TTC549 (cell line): ENCODE measurements around the gene GDF7.

Experiments used
- FAIRE-seq: peaks from 2 replicates; lab custom pipeline; 2012; peaks lifted over from hg19 to GRCh38; lab: Jason Lieb, UNC

Gene GDF7

DNA sequence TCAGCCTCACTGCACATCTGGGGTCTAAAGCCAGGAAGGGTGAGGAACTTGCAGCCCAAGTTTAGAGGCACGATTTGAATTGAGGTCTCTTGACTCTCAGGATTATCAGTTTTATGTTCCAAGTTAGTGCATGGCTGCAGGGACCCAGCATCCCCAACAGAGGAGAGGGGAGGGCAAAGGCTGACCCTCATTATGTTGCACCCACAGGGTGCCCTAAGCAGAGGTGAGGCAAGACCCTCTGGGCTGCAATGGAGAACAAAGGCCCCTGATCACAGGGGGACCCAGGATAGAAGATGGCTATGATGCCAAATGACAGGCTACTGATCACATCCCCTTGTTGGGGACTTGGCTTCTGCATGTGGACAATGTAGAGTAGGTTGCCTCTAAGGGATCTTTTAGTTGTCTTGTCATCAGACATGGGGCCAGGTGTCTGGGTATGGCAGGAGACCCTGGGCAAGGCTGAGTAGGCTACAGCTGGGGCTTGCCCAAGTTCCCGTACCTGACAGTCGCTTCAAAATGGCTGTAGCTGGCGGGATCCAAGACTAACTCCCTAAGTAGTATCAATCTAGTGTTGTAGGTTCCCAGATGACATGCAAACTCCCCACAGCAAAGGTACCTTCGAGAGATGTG lies 4.5 kb upstream of the GDF7 start:
- no peak for FAIRE-seq

DNA sequence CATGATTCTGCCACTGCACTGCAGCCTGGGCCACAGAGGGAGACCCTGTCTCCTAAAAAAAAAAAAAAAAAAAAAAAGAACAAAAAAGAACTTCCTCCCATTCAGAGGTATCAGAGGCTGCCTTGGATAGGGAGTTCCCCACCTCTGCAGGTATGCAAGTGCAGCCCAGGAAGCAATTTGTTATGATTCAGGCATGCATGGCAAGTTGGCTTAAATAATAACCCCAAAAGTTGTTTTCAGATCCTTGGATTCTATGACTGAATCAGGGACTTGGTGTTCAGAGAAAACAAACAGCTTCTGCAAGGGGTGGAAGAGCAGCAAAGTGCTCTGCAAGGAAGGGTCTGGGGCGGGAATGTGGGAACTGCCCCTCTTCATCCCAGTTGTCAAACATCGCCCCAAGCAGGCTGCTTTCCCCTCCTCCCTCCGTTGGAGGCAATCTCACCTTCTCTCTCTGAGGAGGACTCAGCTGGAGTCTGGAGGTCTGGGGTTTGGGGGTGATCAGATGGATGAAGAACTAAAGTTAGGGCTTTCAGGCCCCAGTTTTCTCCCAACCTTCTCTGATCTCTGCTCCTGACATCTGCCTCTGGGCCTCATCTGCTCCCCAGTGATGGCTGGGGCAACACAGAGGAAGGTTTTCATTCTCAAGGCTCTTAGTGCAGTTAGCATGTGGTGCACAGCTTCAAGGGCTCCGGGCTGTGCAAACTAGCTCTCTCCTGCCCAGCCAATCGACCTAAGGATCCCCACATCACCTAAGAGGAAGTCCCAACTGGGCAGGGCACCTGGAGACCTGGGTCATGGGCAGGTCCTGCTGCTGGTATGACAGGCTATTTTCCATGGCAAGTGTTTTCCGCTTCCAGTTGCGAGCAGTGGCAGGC lies 3.5 kb upstream of the GDF7 start:
- FAIRE-seq: no peak

DNA sequence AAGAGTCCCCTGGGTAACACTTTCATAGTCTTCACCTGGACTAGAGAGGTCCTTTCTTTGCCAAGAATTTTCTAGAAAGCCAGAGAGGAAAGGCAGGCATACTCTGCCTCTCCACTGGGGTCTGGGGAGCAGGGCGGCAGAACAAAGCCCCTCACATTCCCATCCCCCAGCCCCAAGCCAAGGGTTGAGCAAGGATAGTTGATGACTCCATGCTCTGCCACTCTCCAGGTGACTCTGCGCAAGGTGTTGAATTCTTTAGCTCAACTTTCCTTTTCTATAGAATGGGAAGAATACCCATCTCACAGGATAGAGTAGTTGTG lies 2.9 kb upstream of the GDF7 start:
- no peak for FAIRE-seq

DNA sequence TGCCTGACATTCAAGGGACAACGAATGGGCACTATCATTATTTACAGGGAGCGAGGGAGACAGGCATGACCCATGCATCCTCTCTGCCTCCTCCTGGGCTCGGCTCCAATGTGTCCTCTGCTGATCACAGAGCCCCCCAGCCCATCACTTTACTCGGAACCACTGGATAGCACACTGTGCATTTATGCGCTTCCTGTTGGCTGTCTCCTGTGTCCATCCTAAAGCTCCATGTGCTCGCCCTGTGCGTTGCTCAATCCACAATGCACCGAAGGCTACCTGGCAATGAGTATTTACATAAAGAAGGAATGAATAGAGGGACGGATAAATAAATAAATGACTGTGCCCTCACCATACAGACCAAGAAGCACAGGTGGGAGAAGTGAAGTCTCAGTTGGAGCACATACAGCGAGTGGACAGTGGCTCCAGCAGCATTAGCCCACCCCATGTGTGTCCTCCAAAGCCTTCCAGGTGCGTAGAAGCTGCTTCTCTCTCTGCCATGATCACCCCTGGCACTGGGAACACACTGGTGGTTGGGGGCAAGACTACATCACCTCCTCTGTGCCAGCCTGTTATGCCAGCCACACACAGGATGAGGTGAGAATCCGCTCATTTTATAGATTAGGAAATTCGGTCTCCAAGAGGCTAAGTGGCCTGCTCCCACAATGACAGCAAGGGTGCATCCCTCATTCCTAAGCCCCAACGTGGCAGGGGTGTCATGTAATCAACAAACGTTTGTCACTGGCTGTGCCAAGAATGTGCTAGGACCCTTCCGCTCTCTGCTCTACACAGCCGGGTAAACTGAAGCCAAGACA lies 2.3 kb upstream of the GDF7 start:
- FAIRE-seq: no peak

DNA sequence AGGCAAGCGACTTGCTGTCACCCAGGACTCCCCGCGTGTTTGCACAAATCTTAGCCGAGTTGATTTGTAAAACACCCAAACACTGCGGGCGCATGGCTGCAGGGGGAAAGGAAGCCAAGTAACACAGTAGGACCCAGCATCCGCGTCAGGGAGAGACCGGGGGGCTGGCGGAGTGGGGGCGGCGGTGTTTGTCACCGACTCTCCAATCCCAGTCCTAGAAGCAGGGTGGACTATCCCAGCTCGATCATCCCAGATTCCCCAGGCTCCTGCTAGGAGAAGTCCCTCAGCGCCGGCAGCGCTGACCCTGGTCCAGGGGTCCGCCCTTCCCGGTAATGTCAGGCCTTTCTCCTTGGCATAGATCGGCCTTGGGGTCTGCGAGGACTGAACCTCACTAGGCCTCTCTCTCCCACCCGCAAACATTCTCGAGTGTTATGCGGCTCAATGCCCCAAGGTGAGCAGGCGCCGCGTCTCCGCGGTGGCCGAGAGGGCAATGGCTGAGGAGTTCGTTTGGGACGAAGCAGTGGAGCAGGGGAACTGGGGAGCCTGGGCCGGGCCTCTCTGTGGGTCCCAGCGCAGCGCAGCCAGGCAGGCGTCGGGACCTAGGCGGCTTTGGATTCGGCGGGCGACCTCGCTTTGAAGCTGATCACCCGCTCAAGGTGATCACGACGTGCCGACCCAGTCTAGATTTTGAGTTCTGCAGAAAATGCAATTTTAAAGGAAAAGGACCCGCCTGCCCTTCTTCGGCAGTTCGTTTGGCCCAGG lies 1.5 kb upstream of the GDF7 start:
- no peak for FAIRE-seq

DNA sequence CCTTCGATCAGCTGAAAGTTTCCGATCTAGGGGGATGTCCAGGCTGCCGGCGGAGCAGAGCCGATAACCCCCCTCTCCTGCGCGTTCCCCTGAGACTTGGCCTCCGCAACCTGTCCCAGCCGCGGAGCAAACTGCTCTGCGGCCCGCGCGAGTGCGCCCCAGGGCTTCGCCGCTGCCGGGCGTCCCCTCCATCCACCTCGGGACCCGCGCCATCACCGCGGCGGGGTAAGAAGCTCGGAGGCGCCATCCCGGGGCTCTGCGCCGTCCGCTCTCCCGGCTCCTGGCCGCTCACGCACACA lies 990 bp upstream of the GDF7 start:
- FAIRE-seq: no peak

DNA sequence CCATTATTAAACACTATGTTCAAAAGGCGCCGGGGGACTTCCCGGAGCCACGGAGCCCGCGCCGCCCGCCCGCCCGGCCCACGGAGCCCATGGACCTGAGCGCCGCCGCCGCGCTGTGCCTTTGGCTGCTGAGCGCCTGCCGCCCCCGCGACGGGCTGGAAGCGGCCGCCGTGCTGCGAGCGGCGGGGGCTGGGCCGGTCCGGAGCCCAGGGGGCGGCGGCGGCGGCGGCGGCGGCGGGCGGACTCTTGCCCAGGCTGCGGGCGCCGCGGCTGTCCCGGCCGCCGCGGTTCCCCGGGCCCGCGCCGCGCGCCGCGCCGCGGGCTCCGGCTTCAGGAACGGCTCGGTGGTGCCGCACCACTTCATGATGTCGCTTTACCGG lies 197 bp downstream of the GDF7 start:
- no peak for FAIRE-seq

DNA sequence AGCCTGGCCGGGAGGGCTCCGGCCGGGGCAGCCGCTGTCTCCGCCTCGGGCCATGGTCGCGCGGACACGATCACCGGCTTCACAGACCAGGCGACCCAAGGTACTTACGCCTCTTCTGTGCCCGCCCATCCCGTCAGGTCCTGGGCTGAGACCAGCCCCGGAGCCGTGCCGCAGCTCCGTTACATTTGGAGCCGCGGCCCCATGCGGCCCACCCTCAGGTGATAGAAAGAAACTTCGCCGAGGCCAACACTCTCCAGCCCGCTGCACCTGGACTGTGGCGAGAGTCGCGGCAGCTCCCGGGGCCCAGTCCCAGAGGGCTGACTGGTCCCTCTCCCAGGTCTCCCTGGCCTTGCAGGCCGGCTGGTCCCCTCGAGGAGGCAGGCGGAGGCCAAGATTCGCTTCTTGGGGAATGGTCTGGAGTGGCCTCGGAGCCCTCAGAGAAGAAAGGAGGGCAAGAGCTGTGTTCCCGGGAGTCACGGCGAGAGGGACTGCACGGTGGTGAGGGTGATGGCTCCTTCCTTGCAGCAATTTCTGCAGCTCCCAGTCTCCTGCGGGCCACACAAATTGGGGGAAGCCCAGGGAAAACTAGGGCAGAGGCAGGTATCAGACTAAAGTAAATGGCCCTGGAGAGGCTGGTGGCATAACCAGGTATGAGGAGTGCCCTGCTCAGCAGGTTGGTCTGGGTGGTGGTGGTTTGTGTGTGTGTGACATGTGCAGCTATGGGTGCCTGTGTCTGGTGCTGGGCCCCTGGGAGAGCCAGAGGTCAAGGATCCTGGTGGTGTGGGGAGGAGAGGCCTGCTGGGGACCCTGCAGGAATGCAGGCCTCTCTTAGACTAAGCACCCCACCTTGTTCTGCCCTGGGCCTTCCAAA lies 822 bp downstream of the GDF7 start:
- no peak for FAIRE-seq

DNA sequence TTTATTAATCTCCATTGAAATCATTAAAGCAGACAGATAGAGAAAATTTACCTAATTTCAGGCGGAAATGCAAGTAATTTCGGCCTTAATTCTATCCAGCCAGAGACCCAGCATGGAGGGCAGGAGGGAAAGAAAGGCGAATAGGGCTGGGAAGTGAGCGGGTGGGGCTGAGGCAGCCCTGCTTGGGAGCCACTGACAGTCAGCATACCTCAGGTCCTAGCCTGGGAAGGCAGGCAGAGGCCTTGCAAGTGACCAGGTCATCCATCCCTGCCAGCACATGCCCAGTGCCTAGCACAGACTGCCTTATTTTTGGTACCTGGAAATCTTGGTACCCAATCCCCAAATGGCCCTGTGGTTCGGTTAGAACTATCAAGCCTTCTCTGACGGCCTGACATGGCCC lies 1.5 kb downstream of the GDF7 start:
- no peak for FAIRE-seq

DNA sequence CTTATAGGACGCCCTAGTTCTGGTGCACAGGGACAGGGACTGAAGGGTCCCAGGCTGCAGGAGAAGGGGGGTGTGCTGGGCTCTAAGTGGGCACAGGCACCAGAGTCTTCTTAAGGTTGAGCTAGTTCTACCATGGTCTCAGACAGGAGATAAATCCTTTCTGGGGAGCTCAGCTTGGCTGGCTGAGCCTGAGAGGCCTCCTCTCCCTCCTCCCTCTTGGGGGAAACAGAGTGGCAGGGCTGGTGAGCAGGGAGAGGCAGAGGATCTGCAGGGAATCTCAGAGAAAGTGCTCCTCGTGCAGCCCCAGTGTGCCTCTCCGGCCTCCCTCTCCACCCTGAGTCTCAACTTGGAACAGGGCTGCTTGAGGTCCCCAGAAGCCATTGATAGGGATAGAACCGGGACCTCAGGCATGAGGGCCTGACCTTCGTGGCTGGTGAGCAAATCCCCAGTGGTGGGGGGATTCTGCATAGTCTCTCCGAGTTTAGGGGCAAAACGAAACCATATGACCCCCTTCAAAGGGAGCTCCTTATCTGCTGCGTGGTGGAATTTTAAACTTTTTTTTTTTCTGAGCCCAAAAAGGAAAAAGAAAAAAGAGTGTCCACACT lies 2.0 kb downstream of the GDF7 start:
- FAIRE-seq: no peak

DNA sequence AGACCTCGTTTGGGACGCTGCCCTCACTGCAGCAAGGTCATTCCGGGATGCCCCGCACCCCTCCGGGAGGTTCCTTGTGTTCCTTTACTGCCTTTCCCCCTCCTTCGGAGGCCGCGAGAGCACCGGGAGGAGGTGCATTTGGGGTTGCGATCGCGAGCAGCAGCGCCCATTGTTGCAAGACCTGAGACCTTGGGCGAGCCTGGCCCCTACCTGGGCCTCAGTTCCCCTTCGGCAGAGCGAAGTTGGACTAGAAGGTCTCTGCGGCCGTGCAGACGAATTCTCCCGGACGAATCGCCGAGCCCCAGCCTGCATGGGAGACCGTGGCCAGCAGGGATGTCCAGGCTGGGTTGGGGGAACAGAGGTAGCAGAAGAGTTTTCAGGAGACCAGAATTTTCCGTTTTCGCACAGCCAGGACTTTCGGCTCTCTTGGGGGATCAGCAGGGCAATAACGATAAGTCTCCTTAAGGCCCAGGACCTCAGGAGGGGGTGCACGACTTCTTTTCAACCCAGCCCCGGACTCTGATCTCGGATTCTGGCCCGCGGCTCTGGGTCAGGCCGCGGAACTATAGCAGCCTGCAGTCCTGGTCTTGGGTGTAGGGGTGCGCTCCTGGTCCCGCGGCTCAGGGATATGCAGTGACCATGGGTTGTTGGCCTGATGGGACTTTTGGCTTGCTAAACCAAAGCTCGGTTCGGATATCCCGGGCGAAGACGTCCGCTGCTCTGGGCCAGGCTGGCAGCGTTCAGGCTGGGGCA lies 2.8 kb downstream of the GDF7 start:
- no peak for FAIRE-seq

DNA sequence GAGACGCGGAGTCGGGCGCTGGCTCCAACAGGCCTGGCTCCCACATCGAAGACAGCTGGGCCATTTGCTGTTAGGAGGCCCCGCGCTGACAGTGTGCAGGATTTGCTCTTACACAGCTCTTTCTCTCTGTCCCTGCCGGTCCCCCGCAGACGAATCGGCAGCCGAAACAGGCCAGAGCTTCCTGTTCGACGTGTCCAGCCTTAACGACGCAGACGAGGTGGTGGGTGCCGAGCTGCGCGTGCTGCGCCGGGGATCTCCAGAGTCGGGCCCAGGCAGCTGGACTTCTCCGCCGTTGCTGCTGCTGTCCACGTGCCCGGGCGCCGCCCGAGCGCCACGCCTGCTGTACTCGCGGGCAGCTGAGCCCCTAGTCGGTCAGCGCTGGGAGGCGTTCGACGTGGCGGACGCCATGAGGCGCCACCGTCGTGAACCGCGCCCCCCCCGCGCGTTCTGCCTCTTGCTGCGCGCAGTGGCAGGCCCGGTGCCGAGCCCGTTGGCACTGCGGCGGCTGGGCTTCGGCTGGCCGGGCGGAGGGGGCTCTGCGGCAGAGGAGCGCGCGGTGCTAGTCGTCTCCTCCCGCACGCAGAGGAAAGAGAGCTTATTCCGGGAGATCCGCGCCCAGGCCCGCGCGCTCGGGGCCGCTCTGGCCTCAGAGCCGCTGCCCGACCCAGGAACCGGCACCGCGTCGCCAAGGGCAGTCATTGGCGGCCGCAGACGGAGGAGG lies 3.5 kb downstream of the GDF7 start:
- FAIRE-seq: no peak

DNA sequence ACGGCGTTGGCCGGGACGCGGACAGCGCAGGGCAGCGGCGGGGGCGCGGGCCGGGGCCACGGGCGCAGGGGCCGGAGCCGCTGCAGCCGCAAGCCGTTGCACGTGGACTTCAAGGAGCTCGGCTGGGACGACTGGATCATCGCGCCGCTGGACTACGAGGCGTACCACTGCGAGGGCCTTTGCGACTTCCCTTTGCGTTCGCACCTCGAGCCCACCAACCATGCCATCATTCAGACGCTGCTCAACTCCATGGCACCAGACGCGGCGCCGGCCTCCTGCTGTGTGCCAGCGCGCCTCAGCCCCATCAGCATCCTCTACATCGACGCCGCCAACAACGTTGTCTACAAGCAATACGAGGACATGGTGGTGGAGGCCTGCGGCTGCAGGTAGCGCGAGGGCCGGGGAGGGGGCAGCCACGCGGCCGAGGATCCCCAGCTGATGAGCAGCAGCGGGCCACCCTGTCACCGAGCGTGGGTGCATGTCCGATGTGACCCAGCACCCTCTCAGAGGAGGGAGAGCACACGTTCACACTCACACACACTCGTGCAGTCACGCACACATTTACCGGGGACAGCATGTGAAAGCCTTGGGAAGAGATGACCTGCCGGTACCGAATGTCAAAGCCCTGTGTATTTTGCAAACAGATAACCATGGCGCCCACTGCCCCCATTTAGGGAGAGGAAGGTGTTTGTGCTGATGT lies 4.2 kb downstream of the GDF7 start:
- no peak for FAIRE-seq

DNA sequence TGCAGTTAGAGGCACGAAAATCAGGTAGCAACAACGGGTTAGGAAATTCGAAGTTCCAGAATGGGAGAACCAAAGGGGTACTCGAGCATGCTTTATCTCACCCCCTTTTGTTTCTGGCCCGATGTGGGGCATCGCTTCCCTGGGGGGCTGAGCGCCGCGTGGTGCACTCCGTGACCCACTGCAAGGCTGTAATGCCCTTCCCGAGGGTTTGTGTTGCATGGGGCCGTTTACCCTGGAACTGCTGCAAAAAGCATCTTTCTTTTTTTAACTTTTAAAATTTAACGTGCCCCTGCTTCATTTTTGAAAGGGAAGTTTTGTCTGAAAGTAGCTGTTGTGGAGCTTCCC lies 4.8 kb downstream of the GDF7 start:
- FAIRE-seq: no peak

DNA sequence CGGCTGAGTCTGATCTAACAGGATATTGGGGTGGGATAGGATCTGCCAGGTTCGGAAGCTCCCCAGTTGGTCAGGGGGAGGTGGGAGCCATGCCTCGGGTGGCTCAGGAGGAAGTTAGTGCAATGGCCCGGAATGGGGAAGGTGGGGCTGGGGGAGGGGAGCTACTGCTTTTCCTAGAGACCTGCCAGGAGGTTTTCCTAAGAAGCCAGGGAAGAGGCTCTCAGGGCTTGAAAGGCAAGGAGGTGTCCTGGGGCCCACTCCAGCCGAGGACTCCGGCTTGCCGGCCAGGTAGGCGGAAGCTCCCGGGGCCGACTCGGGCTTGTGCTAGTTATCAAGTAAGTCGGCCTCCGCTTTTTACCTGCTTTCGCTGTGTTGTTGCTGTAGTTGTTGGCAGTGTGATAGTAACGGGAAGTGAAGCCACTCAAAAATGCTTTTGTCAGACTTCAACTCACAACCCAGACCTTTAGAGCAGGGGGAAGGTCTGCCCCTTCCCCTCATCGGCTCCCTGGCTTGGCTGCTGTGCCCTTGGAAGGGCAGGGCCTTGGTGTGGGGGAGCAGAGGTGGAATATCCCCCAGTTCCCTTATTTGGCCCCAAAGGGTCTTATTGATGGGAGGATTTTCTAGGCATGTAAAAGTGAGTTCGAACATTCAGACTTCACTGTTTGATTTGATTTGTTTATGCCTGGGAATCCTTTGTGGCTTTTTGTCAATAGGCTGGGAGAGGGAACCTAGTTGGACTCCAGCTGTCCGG lies 5.4 kb downstream of the GDF7 start:
- no peak for FAIRE-seq

DNA sequence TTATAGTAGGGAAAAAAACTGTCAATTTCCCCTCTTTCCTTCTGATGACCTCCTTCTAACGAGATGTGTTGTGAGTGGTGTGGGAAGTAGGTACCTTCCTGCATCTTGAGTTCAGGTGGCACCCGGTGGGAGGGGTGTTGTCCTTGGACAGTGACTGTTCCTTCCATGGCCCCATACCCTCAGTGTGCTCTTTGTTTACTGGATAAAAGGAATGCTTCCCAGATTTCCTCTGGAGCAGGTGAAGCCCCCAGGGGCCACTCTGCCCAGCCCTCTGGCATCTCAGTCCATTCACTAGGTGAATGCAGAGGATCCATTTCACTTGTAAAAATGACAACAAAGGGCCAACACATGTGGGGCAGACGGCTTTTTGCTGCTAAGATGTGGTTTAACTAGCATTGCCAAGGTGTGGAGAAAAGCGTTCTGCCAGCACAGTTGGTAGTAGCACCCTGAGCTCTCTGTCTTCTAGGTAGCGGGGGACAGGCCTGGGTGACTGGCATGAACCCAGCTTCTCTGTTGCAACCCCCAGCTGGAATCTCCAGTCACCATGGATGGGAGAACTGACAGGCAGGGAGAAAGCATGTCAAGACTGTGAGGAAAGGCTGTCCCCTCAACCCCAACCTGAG lies 6.9 kb downstream of the GDF7 start:
- no peak for FAIRE-seq

DNA sequence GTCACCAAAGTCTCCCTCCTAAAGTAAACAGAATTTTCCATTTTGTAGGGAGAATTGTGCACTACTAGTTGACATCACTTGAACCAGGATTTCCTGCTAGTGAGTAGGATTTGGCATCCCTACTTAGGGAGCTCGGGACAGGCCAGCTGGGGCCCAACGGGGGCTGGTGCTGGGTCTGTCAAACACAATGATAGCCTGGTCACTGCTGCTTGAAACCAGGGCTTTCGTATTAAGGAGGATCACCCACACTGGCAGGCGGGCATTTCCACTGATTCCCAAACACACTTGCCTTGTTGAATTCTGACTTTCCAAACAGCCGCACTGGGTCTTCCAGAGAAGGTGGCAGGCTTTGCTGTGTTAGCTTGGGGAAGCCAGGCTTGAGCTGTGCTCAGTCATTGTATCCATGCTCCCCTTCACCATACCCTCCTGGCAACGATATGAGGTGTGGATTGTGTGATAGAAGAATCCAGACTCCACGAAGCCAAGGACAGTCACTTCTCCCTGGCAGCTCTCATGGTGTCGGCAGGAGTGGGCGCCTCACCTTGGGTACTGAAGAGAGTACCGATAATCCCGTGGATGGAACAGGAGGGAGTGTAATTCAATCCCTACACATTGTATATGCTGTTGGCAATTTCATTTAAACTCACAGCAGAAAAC lies 7.5 kb downstream of the GDF7 start:
- no peak for FAIRE-seq
